ENCODE results near the gene ERCC4.
"Not testable (repeated sequence)": the region's sequence is repeated elsewhere in the genome, so short reads cannot be mapped to it uniquely, and the experiment has no call there.

Gene ERCC4

DNA sequence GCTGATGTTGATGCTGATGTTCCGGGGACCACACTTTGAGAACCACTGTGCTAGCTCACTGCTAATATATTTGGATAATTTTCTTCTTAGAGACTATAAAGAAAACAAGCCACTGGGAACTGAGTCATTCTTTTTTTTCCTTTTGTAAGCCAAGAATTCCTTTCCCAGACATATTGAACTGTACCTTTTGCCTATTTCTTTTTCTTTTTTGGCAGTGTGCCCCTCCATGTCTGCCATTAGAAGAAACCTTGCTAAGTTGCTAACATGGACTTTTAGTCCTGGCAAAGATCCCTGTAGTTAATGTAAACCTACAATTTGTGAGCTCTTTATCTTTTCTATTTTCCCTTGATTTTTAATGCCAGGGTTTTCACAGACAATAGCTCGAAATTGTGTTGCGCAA is 17.3 kb upstream of the ERCC4 start:
- H3K27ac ChIP-seq, result no peak overlapping the region
- TF ChIP-seq ZFX (IDR thresholded peaks at IDR 0.05; ENCODE audit: borderline replicate concordance), result no peak
- TF ChIP-seq, protein P1, sequence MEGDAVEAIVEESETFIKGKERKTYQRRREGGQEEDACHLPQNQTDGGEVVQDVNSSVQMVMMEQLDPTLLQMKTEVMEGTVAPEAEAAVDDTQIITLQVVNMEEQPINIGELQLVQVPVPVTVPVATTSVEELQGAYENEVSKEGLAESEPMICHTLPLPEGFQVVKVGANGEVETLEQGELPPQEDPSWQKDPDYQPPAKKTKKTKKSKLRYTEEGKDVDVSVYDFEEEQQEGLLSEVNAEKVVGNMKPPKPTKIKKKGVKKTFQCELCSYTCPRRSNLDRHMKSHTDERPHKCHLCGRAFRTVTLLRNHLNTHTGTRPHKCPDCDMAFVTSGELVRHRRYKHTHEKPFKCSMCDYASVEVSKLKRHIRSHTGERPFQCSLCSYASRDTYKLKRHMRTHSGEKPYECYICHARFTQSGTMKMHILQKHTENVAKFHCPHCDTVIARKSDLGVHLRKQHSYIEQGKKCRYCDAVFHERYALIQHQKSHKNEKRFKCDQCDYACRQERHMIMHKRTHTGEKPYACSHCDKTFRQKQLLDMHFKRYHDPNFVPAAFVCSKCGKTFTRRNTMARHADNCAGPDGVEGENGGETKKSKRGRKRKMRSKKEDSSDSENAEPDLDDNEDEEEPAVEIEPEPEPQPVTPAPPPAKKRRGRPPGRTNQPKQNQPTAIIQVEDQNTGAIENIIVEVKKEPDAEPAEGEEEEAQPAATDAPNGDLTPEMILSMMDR (IDR thresholded peaks at IDR 0.05), result no peak

GRCh38 chr16:13904179-13904691 is 15.7 kb upstream of the ERCC4 start:
- no peak for TF ChIP-seq ZFX (IDR thresholded peaks at IDR 0.05; ENCODE audit: borderline replicate concordance)
- TF ChIP-seq, protein P1 (IDR thresholded peaks at IDR 0.05), result no peak
- no peak overlapping the region for H3K27ac ChIP-seq

- TF ChIP-seq, protein P1 (IDR thresholded peaks at IDR 0.05), result peak; percentile 20; the same call in 1 of the 2 replicates
- H3K27ac ChIP-seq, result not testable (repeated sequence)
Measured at GRCh38 chr16:13904822-13905221, 15.1 kb upstream of the ERCC4 start.

DNA sequence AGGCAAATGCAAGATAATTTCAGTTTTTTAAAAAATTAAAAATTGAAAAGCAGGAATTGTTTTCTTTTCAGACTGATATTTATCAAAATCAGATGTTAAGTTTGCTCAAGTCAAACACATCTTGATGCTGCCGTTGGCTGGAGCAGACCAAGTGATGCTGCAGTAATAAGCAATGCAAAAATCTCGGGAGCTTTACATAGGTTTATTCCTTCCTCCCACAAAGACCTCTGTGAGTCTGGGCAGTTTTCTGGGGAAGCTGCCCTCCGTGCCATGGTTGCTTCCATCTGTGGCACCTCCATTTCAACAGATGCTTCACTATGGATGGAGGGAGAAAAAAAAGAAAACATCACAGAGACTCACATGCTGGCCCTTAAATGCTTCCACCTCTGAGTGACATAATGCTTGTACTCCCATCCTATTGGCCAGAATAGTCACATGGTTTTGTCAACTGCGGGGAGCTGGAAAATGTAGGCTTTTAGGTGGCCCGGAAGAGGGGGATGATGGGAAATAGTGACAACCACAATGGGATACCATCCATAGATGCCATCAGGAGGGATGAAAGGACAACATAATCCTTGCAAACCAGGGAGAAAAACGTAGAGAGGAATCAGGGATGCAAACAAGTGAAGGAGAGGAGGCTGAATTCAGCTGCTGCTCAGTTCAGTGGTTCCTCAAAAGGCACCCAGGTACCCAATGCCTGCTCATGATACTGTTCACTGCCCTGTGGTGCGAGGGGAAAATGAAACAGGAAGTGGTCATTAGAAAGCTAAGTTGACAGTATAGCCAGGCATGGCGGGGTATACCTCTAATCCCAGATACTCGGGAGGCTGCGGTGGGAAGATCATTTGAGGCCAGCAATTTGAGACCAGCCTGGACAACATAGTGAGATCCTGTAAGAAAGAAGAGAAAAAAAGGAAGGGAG is 13.5 kb upstream of the ERCC4 start:
- TF ChIP-seq ZFX (IDR thresholded peaks at IDR 0.05; ENCODE audit: borderline replicate concordance), result no peak
- TF ChIP-seq, protein P1 (IDR thresholded peaks at IDR 0.05), result no peak
- H3K27ac ChIP-seq, result no peak overlapping the region

DNA sequence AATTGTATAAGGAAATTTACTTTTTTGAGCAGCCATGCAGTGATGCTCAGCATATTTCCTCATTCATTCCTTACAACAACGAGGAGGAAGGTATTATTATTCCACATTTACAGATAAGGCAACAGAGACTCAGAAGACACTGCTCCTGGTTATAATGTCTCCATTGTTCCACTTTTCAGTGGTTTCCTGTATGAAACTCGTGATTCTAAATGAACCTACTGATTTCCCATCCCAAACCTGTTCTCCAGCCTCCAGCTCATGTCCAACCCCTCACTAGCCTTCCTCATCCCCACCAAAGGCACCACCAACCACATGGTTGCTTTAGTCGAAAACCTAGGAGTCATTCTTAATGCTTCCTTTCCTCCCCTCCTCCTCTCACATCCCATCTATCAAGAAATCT is 12.5 kb upstream of the ERCC4 start:
- no peak overlapping the region for H3K27ac ChIP-seq
- TF ChIP-seq ZFX (IDR thresholded peaks at IDR 0.05; ENCODE audit: borderline replicate concordance), result no peak
- TF ChIP-seq, protein P1 (IDR thresholded peaks at IDR 0.05), result no peak

DNA sequence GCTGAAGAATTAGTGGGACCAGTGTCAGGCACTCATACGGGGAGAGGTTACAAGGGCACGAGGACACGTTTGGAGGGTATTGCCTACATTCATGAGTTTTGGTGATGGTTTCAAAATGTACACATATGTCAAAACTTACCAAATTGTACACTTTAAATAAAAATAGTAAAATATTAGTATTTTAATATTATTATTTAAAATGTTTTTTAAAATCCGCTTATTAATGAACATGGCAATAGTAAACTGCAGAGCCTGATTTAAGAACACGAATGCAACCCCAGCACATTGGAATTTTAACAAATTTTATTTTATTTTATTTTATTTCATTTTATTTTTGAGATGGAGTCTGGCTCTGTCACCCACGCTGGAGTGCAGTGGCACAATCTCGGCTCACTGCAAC is 10.9 kb upstream of the ERCC4 start:
- TF ChIP-seq, protein P1 (IDR thresholded peaks at IDR 0.05), result no peak
- no peak for TF ChIP-seq ZFX (IDR thresholded peaks at IDR 0.05; ENCODE audit: borderline replicate concordance)
- no peak overlapping the region for H3K27ac ChIP-seq

DNA sequence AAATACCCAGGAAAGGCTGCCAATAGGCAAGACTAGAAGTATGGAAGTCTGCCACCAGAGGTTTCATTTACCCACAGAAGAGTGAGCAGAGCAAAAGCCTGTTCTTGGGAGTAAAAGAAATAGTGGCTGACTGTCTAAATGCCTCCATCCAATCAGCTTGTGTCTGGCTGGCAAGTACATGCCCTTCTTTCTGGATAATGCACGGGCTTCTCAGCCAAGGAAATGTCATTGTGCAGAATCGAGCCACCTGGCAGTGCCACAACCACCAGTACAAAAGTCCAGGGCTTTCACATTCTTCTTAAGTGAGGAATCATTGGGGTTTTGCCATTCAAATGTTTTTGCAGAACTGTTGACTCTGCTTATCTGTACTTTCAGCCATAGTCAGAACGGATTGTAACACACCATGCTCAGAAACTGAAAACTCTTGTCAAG is 10.1 kb upstream of the ERCC4 start:
- H3K27ac ChIP-seq, result no peak overlapping the region

More for the DNA sequence above, 10.1 kb upstream of the ERCC4 start:
- no peak for TF ChIP-seq ZFX (IDR thresholded peaks at IDR 0.05; ENCODE audit: borderline replicate concordance)
- TF ChIP-seq, protein P1 (IDR thresholded peaks at IDR 0.05), result no peak

Data from 22Rv1 (cell line).